WTC11 (cell line): Measurements from ENCODE around the gene SVIL. TPM values are rescaled to one million over a fixed set of nuclear protein-coding genes. Genes with fewer than 3 reads are reported as not detected.

Source experiments
- ATAC-seq: fragments of 200-7000 bp; cut with Tn5 transposase; 2 replicates; pipeline ENCODE4 v1.10.0; 2021; ENCODE audit warnings: mild to moderate bottlenecking, moderate library complexity
- CTCF ChIA-PET: fragments of 300-600 bp; sonication (Branson Sonifier 250); formaldehyde crosslinking; loops from one replicate; lab custom pipeline; 2021; ENCODE audit warnings: antibody characterized with exemption; lab: Charles Lee
- POLR2A ChIA-PET: fragments of 350-600 bp; sonication (Branson Sonifier 250); formaldehyde crosslinking; loops from one replicate; lab custom pipeline; 2021; ENCODE audit warnings: antibody characterized with exemption; lab: Charles Lee
- DNase-seq: peaks from one replicate; pipeline ENCODE4 v3.0.0; 2021; ENCODE audit warnings: low spot score
- H3K27ac Mint-ChIP-seq: 2 replicates; pipeline ENCODE4 v1.8.0; 2021; ENCODE audit warnings: mixed read lengths
- H3K27me3 Mint-ChIP-seq: 2 replicates; pipeline ENCODE4 v1.8.0; 2021; ENCODE audit warnings: low read depth, mild to moderate bottlenecking, moderate library complexity, mixed read lengths
- H3K36me3 Mint-ChIP-seq: 2 replicates; pipeline ENCODE4 v1.8.0; 2021; ENCODE audit warnings: mixed read lengths
- H3K4me1 Mint-ChIP-seq: 2 replicates; pipeline ENCODE4 v1.8.0; 2022; ENCODE audit warnings: mixed read lengths
- H3K4me3 Mint-ChIP-seq: 2 replicates; pipeline ENCODE4 v1.8.0; 2021; ENCODE audit warnings: mild to moderate bottlenecking, moderate library complexity, mixed read lengths
- H3K9me3 Mint-ChIP-seq: 2 replicates; pipeline ENCODE4 v1.8.0; 2021; ENCODE audit warnings: mixed read lengths
- FOXK1 ChIP-seq: sonication (generic); formaldehyde crosslinking; IDR thresholded peaks from 2 replicates; pipeline ENCODE4 v1.8.0; 2022; ENCODE audit warnings: mild to moderate bottlenecking, moderate library complexity, missing genetic modification reagents
- GABPB1 ChIP-seq: sonication (generic); formaldehyde crosslinking; IDR thresholded peaks from 2 replicates; pipeline ENCODE4 v1.8.1; 2023; ENCODE audit warnings: mild to moderate bottlenecking, missing genetic modification reagents
- HMGA2 ChIP-seq: fragments of 250-450 bp; sonication (Bioruptor Pico); IDR thresholded peaks from 2 replicates; pipeline ENCODE4 v1.4.0; 2021; ENCODE audit warnings: mild to moderate bottlenecking, moderate library complexity
- MYBL2 ChIP-seq: sonication (generic); formaldehyde crosslinking; IDR thresholded peaks from 2 replicates; pipeline ENCODE4 v1.8.1; 2023; ENCODE audit warnings: mild to moderate bottlenecking, moderate library complexity, missing genetic modification reagents
- NFYB ChIP-seq: sonication (generic); formaldehyde crosslinking; conservative IDR thresholded peaks from 2 replicates; pipeline ENCODE4 v1.8.0; 2022; ENCODE audit warnings: low read depth, missing genetic modification reagents
- total RNA-seq: library from RNA; stranded (reverse); gene quantifications from 3 replicates; pipeline ENCODE4 v1.2.3, GENCODE V29; 2021
- TF ChIP-seq, protein P1 (sequence below): sonication (generic); formaldehyde crosslinking; IDR thresholded peaks from 2 replicates; pipeline ENCODE4 v1.8.1; 2023; ENCODE audit warnings: mild to moderate bottlenecking, moderate library complexity, missing genetic modification reagents
- TF ChIP-seq, protein P2 (sequence below): sonication (generic); formaldehyde crosslinking; IDR thresholded peaks from 2 replicates; pipeline ENCODE4 v1.8.0; 2022; ENCODE audit warnings: missing genetic modification reagents
- TF ChIP-seq, protein P3 (sequence below): fragments of 250-450 bp; sonication (Bioruptor Pico); IDR thresholded peaks from 2 replicates; pipeline ENCODE4 v1.8.0; 2021; ENCODE audit warnings: mild to moderate bottlenecking
- TF ChIP-seq, protein P4 (sequence below): sonication (generic); formaldehyde crosslinking; IDR thresholded peaks from 2 replicates; pipeline ENCODE4 v1.8.0; 2022; ENCODE audit warnings: mild to moderate bottlenecking, missing genetic modification reagents
- TF ChIP-seq, protein P5 (sequence below): sonication (generic); formaldehyde crosslinking; IDR thresholded peaks from 2 replicates; pipeline ENCODE4 v1.8.1; 2023; ENCODE audit warnings: mild to moderate bottlenecking, missing genetic modification reagents
- TF ChIP-seq, protein P6 (sequence below): sonication (generic); formaldehyde crosslinking; IDR thresholded peaks from 2 replicates; pipeline ENCODE4 v1.8.1; 2023; ENCODE audit warnings: mild to moderate bottlenecking, missing genetic modification reagents, moderate library complexity

The SVIL gene
- total RNA-seq, 1 experiment from 2014 or later = 27.1 TPM

DNA sequence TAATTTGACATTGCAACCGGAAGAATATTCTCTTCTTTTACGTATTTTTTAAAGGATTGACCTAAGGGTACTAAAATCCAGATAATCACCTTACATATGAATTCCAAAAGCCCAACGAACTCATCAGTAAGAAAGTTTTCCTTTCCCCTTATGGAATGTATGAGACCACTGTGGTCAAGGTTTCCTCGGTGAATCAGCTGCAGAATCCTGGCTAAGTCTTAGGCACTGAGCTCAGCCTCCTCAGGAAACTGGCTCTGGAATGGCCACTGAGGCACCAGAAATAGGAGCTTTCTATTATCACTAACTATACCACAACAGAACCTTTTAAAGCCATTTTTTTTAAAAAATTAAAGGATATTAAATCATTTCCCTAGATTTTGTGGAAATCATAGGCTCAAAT is 21.0 kb downstream of the SVIL start (continued):
- TF ChIP-seq, protein P1, sequence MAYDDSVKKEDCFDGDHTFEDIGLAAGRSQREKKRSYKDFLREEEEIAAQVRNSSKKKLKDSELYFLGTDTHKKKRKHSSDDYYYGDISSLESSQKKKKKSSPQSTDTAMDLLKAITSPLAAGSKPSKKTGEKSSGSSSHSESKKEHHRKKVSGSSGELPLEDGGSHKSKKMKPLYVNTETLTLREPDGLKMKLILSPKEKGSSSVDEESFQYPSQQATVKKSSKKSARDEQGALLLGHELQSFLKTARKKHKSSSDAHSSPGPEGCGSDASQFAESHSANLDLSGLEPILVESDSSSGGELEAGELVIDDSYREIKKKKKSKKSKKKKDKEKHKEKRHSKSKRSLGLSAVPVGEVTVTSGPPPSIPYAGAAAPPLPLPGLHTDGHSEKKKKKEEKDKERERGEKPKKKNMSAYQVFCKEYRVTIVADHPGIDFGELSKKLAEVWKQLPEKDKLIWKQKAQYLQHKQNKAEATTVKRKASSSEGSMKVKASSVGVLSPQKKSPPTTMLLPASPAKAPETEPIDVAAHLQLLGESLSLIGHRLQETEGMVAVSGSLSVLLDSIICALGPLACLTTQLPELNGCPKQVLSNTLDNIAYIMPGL (CRISPR knock-in tag) = no peak
- TF ChIP-seq, protein P2, sequence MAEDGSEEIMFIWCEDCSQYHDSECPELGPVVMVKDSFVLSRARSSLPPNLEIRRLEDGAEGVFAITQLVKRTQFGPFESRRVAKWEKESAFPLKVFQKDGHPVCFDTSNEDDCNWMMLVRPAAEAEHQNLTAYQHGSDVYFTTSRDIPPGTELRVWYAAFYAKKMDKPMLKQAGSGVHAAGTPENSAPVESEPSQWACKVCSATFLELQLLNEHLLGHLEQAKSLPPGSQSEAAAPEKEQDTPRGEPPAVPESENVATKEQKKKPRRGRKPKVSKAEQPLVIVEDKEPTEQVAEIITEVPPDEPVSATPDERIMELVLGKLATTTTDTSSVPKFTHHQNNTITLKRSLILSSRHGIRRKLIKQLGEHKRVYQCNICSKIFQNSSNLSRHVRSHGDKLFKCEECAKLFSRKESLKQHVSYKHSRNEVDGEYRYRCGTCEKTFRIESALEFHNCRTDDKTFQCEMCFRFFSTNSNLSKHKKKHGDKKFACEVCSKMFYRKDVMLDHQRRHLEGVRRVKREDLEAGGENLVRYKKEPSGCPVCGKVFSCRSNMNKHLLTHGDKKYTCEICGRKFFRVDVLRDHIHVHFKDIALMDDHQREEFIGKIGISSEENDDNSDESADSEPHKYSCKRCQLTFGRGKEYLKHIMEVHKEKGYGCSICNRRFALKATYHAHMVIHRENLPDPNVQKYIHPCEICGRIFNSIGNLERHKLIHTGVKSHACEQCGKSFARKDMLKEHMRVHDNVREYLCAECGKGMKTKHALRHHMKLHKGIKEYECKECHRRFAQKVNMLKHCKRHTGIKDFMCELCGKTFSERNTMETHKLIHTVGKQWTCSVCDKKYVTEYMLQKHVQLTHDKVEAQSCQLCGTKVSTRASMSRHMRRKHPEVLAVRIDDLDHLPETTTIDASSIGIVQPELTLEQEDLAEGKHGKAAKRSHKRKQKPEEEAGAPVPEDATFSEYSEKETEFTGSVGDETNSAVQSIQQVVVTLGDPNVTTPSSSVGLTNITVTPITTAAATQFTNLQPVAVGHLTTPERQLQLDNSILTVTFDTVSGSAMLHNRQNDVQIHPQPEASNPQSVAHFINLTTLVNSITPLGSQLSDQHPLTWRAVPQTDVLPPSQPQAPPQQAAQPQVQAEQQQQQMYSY (CRISPR knock-in tag) = no peak
- TF ChIP-seq FOXK1 (CRISPR knock-in tag) = no peak
- TF ChIP-seq, protein P3, sequence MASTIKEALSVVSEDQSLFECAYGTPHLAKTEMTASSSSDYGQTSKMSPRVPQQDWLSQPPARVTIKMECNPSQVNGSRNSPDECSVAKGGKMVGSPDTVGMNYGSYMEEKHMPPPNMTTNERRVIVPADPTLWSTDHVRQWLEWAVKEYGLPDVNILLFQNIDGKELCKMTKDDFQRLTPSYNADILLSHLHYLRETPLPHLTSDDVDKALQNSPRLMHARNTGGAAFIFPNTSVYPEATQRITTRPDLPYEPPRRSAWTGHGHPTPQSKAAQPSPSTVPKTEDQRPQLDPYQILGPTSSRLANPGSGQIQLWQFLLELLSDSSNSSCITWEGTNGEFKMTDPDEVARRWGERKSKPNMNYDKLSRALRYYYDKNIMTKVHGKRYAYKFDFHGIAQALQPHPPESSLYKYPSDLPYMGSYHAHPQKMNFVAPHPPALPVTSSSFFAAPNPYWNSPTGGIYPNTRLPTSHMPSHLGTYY (CRISPR knock-in tag) = no peak

DNA sequence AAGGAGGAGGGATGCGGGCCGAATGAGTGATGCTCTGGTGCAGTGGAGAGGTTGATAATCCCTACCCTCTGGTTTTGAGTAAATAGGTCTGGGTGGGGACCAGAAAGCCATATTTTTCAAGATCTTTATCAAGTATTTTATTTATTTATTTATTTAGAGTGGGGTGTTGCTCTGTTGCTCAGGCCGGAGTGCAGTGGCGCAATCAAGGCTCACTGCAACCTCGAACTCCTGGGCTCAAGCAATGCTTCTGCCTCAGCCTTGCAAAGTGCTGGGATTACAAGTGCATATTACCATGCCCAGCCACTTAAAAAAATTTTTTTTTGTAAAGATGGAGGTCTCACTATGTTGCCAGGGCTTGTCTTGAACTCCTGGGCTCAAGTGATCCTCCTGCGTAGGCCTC is 21.6 kb downstream of the SVIL start:
- Mint-ChIP-seq H3K27ac (no peak overlapping the region), H3K36me3 (peaks cover 23% of the 10 kb centered on the region), H3K4me1 (peaks cover 18% of the 10 kb centered on the region), H3K4me3 (no peak overlapping the region), H3K27me3 (no peaks in the 10 kb centered on the region), H3K9me3 (peaks cover 27% of the 10 kb centered on the region)
- ATAC-seq (no peak), DNase-seq (no peak)
- CTCF ChIA-PET = interaction anchor here (0.6 kb wide), 1 partner anchor 908 kb away, joined by 5 read pairs; no protein-coding TSS in a partner anchor
- POLR2A ChIA-PET = no interaction called here
- TF ChIP-seq, protein P3 (CRISPR knock-in tag) = no peak
- TF ChIP-seq, protein P4, sequence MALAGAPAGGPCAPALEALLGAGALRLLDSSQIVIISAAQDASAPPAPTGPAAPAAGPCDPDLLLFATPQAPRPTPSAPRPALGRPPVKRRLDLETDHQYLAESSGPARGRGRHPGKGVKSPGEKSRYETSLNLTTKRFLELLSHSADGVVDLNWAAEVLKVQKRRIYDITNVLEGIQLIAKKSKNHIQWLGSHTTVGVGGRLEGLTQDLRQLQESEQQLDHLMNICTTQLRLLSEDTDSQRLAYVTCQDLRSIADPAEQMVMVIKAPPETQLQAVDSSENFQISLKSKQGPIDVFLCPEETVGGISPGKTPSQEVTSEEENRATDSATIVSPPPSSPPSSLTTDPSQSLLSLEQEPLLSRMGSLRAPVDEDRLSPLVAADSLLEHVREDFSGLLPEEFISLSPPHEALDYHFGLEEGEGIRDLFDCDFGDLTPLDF (CRISPR knock-in tag) = no peak
- TF ChIP-seq HMGA2 (CRISPR knock-in tag) (no peak), MYBL2 (CRISPR knock-in tag) (no peak), GABPB1 (CRISPR knock-in tag) (no peak), NFYB (CRISPR knock-in tag) (no peak)
- TF ChIP-seq, protein P5, sequence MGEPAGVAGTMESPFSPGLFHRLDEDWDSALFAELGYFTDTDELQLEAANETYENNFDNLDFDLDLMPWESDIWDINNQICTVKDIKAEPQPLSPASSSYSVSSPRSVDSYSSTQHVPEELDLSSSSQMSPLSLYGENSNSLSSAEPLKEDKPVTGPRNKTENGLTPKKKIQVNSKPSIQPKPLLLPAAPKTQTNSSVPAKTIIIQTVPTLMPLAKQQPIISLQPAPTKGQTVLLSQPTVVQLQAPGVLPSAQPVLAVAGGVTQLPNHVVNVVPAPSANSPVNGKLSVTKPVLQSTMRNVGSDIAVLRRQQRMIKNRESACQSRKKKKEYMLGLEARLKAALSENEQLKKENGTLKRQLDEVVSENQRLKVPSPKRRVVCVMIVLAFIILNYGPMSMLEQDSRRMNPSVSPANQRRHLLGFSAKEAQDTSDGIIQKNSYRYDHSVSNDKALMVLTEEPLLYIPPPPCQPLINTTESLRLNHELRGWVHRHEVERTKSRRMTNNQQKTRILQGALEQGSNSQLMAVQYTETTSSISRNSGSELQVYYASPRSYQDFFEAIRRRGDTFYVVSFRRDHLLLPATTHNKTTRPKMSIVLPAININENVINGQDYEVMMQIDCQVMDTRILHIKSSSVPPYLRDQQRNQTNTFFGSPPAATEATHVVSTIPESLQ (CRISPR knock-in tag) = no peak
- TF ChIP-seq, protein P6, sequence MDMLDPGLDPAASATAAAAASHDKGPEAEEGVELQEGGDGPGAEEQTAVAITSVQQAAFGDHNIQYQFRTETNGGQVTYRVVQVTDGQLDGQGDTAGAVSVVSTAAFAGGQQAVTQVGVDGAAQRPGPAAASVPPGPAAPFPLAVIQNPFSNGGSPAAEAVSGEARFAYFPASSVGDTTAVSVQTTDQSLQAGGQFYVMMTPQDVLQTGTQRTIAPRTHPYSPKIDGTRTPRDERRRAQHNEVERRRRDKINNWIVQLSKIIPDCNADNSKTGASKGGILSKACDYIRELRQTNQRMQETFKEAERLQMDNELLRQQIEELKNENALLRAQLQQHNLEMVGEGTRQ (CRISPR knock-in tag) = no peak
